Tibial nerve (tissue), 4 donors: ENCODE data around the gene TERT.

Source experiments
- CTCF ChIP-seq, 5 experiments: fragments of 200-600 bp in 3 of 5; fragments of 450-650 bp in 2 of 5; sonication (generic) in 3 of 5; IDR thresholded peaks; one replicate each; pipeline ENCODE4 v1.5.1; 2016 to 2019; ENCODE audit warnings: antibody characterized with exemption in 5 of 5, mild to moderate bottlenecking in 3 of 5, moderate library complexity in 2 of 5
- EP300 ChIP-seq, 2 donors: sonication (generic); formaldehyde crosslinking; IDR thresholded peaks; one replicate each; pipeline ENCODE4 v1.6.1; 2017; ENCODE audit warnings: antibody characterized with exemption in 2 of 2, mild to moderate bottlenecking in 1 of 2
- POLR2A ChIP-seq, 2 donors: fragments of 450-650 bp; IDR thresholded peaks; one replicate each; pipeline ENCODE4 v1.6.1; 2017; ENCODE audit warnings: antibody characterized with exemption in 2 of 2, mild to moderate bottlenecking in 2 of 2, moderate library complexity in 2 of 2

GRCh38 chr5:1227667-1228066 lies 67.2 kb downstream of the TERT start:
- no peak for TF ChIP-seq POLR2A (IDR thresholded peaks at IDR 0.05)
- no peak for TF ChIP-seq CTCF (IDR thresholded peaks at IDR 0.05)
- TF ChIP-seq EP300 (IDR thresholded peaks at IDR 0.05), result no peak
